HUES6 (cell line): ENCODE measurements around the gene ANP32A.
"Not testable (repeated sequence)": the region's sequence is repeated elsewhere in the genome, so short reads cannot be mapped to it uniquely, and the experiment has no call there.

Source experiments
- H3K27ac ChIP-seq: 2 replicates; pipeline ENCODE4 v1.7.0; 2013; ENCODE audit warnings: low read depth, mild to moderate bottlenecking, low read length, inconsistent platforms
- H3K27me3 ChIP-seq: 2 replicates; pipeline ENCODE4 v1.6.1; 2013; ENCODE audit warnings: low read length; ENCODE audit not compliant: control insufficient read depth, insufficient read depth
- H3K36me3 ChIP-seq: 2 replicates; pipeline ENCODE4 v1.6.1; 2013; ENCODE audit warnings: low read length; ENCODE audit not compliant: control insufficient read depth, insufficient read depth
- H3K4me1 ChIP-seq: 2 replicates; pipeline ENCODE4 v1.6.1; 2013; ENCODE audit warnings: low read length; ENCODE audit not compliant: control insufficient read depth, insufficient read depth
- H3K4me3 ChIP-seq: 2 replicates; pipeline ENCODE4 v1.5.1; 2013; ENCODE audit warnings: low read depth, low read length
- H3K9ac ChIP-seq: one replicate; pipeline ENCODE4 v1.6.1; 2013; ENCODE audit warnings: mild to moderate bottlenecking, low read length
- H3K9me3 ChIP-seq: 2 replicates; pipeline ENCODE4 v1.6.1; 2013; ENCODE audit warnings: low read depth, low read length; ENCODE audit not compliant: control insufficient read depth, insufficient read depth

The ANP32A gene

DNA sequence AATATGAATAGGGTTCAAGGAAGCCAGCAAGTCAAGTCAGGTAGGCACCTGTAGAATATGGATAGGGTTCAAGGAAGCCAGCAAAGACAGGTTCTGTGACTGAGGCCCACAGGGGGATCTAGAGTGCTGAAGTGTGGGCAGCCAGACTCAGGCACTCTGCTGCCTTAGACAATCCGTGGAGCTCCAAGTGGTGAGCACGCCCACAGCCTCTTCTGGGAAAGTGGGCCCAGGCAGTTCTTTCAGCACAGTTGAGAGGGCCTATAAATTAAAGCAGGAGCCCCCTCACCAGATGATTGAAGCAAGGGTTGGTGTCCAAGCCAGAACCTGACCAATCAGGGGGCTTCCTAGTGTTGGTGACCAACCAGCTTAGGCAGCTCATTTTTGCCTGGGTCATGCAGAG, 51.0 kb downstream of the ANP32A start:
- H3K9ac ChIP-seq, result no peak overlapping the region
- H3K36me3 ChIP-seq, result no peaks in the 10 kb centered on the region
- H3K4me1 ChIP-seq, result no peaks in the 10 kb centered on the region
- no peaks in the 10 kb centered on the region for H3K27me3 ChIP-seq
- H3K27ac ChIP-seq, result no peak overlapping the region
- no peak overlapping the region for H3K4me3 ChIP-seq
- no peaks in the 10 kb centered on the region for H3K9me3 ChIP-seq

GRCh38 chr15:68768321-68768720, 52.4 kb downstream of the ANP32A start:
- H3K4me3 ChIP-seq, result no peak overlapping the region
- H3K27me3 ChIP-seq, result no peaks in the 10 kb centered on the region
- no peaks in the 10 kb centered on the region for H3K4me1 ChIP-seq
- H3K27ac ChIP-seq, result no peak overlapping the region
- H3K9ac ChIP-seq, result no peak overlapping the region
- no peaks in the 10 kb centered on the region for H3K9me3 ChIP-seq
- no peaks in the 10 kb centered on the region for H3K36me3 ChIP-seq

DNA sequence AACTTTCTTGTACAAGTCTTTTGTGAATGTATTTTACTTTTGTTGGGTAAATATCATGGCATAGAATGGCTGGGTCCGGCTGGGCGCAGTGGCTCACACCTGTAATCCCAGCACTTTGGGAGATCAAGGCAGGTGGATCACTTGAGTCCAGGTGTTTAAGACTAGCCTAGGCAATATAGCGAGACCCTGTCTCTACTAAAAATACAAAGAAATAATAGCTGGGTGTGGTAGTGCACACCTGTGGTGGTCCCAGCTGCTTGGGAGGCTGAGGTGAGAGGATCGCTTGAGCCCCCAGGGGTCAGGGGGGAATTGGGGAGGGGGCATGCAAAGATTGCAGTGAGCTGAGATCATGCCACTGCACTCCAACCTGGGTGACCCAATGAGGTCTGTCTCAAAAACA, 52.9 kb downstream of the ANP32A start:
- no peaks in the 10 kb centered on the region for H3K9me3 ChIP-seq
- no peaks in the 10 kb centered on the region for H3K27me3 ChIP-seq
- H3K4me1 ChIP-seq, result no peaks in the 10 kb centered on the region
- no peak overlapping the region for H3K27ac ChIP-seq
- no peak overlapping the region for H3K4me3 ChIP-seq
- no peak overlapping the region for H3K9ac ChIP-seq
- H3K36me3 ChIP-seq, result no peaks in the 10 kb centered on the region

DNA sequence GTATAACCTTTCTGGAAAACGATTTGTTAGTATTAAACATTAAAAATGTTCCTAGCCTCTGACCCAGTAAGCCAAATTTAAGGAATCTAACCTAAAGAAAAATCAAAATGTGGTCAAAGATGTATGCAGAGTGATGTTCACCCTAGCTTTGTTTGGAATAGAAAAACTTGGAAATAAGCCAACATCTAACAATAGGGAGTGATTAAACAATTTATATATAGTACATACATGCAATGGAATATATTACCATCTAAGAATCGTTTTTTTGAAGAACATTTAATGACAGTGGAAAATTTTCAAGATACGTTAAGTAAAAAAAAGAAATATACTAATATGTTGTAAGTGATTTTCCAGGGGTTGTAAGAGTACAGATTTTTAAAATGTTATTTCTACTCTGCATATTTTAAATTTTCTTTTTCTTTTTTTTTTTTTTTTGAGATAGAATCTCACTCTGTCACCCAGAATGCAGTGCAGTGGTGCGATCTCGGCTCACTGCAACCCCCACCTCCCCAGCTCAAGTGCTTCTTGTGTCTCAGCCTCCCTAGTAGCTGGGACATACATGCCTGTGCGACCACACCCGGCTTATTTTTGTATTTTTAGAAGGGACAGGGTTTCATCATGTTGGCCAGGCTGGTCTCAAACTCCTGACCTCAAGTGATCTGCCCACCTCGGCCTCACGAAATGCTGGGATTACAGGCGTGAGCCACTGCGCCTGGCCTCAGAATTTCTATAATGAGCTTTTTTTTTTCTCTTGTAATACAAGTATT, 54.9 kb downstream of the ANP32A start:
- no peak overlapping the region for H3K9ac ChIP-seq
- no peak overlapping the region for H3K27ac ChIP-seq
- no peaks in the 10 kb centered on the region for H3K4me1 ChIP-seq
- no peaks in the 10 kb centered on the region for H3K9me3 ChIP-seq
- no peaks in the 10 kb centered on the region for H3K36me3 ChIP-seq
- H3K27me3 ChIP-seq, result no peaks in the 10 kb centered on the region
- no peak overlapping the region for H3K4me3 ChIP-seq

- Histone ChIP-seq H3K9me3 (no peaks in the 10 kb centered on the region), H3K27ac (no peak overlapping the region)
Observed at GRCh38 chr15:68764090-68764489, 56.6 kb downstream of the ANP32A start.

GRCh38 chr15:68763063-68763462, 57.6 kb downstream of the ANP32A start:
- no peak overlapping the region for H3K27ac ChIP-seq
- H3K27me3 ChIP-seq, result no peaks in the 10 kb centered on the region
- no peaks in the 10 kb centered on the region for H3K4me1 ChIP-seq
- no peaks in the 10 kb centered on the region for H3K9me3 ChIP-seq
- no peak overlapping the region for H3K9ac ChIP-seq
- H3K4me3 ChIP-seq, result no peak overlapping the region
- no peaks in the 10 kb centered on the region for H3K36me3 ChIP-seq

More at GRCh38 chr15:68764090-68764489, 56.6 kb downstream of the ANP32A start:
- no peaks in the 10 kb centered on the region for H3K36me3 ChIP-seq
- no peaks in the 10 kb centered on the region for H3K27me3 ChIP-seq
- H3K9ac ChIP-seq, result no peak overlapping the region
- H3K4me3 ChIP-seq, result no peak overlapping the region
- H3K4me1 ChIP-seq, result no peaks in the 10 kb centered on the region

DNA sequence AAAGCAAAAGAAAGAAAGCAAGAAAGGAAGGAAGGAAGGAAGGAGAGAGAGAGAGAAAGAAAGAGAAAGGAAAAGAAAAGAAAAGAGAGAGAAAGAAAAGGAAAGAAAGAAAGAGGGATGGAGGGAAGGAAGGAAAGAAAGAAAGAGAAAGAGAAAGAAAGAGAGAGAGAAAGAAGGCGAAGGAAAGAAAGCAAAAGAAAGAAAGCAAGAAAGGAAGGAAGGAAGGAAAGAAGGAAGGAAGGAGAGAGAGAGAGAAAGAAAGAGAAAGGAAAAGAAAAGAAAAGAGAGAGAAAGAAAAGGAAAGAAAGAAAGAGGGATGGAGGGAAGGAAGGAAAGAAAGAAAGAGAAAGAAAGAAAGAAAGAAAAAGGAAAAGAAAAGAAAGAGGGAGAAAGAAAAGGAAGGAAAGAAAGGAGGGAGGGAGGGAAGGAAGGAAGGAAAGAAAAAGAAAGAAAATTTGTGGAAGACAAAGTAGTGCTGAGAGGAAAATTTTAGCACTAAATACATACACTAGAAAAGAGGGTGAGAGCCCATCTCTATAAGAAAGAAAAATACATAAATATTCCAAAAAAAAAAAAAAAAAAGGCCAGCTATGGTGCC, 60.6 kb downstream of the ANP32A start:
- not testable (repeated sequence) for H3K27me3 ChIP-seq, H3K4me3 ChIP-seq, H3K9me3 ChIP-seq, H3K9ac ChIP-seq, H3K4me1 ChIP-seq, H3K36me3 ChIP-seq, H3K27ac ChIP-seq

- Histone ChIP-seq H3K27ac (no peak overlapping the region), H3K4me3 (no peak overlapping the region), H3K9ac (no peak overlapping the region), H3K27me3 (no peaks in the 10 kb centered on the region), H3K9me3 (no peaks in the 10 kb centered on the region), H3K4me1 (no peaks in the 10 kb centered on the region), H3K36me3 (no peaks in the 10 kb centered on the region)
Observed at GRCh38 chr15:68755731-68756130, 65.0 kb downstream of the ANP32A start.

- Histone ChIP-seq H3K4me1 (no peaks in the 10 kb centered on the region), H3K36me3 (no peaks in the 10 kb centered on the region), H3K9ac (no peak overlapping the region), H3K9me3 (peaks cover 4% of the 10 kb centered on the region; the same call in 1 of the 2 replicates), H3K27me3 (no peaks in the 10 kb centered on the region), H3K4me3 (no peak overlapping the region), H3K27ac (no peak overlapping the region)
Observed at GRCh38 chr15:68751622-68752021, 69.1 kb downstream of the ANP32A start.

DNA sequence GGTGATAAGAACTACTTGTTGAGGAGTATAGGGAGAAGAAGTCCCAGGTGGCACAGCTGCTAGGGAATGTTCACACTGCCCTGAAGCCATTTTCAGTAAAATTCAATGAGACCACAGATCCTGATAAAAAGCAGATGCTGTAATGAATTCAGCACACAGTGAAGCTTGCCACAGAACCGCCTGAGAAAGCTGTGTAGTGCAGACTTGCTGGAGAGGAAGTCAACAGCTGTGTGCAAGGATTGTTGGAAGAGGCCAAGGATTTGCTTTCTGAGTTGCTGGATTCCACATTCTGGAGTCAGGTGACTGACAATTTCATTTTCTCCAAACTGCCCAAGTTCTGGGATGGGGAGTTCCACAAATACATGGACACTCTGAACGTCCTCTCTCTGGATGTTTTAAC, 70.9 kb downstream of the ANP32A start:
- Histone ChIP-seq H3K27me3 (no peaks in the 10 kb centered on the region), H3K9me3 (peaks cover 4% of the 10 kb centered on the region; the same call in 1 of the 2 replicates), H3K36me3 (no peaks in the 10 kb centered on the region), H3K4me3 (no peak overlapping the region), H3K4me1 (no peaks in the 10 kb centered on the region), H3K9ac (no peak overlapping the region), H3K27ac (no peak overlapping the region)

- Histone ChIP-seq H3K4me3 (no peak overlapping the region), H3K27me3 (no peaks in the 10 kb centered on the region), H3K9me3 (peaks cover 4% of the 10 kb centered on the region; the same call in 1 of the 2 replicates), H3K27ac (no peak overlapping the region), H3K4me1 (no peaks in the 10 kb centered on the region), H3K9ac (no peak overlapping the region), H3K36me3 (no peaks in the 10 kb centered on the region)
Observed at GRCh38 chr15:68749365-68749764, 71.3 kb downstream of the ANP32A start.
